ENCODE results near the gene SSX2IP.
"Not testable (repeated sequence)": the region's sequence is repeated elsewhere in the genome, so short reads cannot be mapped to it uniquely, and the experiment has no call there.

Gene SSX2IP

DNA sequence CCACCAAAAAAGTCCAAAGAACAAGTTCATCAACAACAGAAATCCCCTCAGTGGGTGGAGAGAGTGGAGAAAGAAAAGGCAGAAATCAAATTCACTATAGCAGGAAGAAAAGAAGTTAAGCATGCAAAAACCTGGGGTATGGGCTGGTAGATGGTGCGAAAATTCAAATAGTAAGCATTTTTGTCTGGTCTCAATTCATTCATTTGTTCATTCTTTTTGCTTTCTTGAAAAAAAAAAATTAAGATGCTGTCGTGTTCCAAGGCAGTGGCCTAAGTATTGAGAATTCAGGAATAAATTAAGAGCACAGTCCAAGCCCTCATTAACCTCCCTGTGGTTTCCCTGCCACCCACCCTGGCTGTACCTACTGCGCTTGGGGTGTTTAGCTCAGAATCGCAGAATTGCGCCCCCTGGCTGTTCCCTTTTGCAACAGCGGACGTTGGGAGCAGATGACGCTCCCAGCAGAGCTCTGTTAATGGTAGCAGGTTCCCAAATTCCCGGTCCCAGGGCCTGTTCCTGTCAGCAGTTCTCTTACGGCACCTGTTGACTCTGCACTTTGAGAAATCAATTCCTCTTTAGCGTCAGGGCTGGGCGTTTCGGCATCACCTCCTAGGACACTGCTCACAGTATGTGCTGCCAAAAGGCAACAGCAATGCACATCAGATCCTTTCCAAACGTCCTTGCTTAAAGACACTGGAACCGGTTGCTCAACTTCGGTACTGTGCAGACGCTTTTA, 34.0 kb upstream of the SSX2IP start:
- H3K27me3 ChIP-seq (replicated peaks; ENCODE audit: control insufficient read depth, insufficient read depth, low read length, poor library complexity, severe bottlenecking): no peaks in the 10 kb centered on the region
- H3K4me3 ChIP-seq (ENCODE audit: insufficient read depth, low read depth, low read length, poor library complexity, severe bottlenecking): no peak overlapping the region
- H3K4me1 ChIP-seq (ENCODE audit: control insufficient read depth, insufficient read depth, low read length, poor library complexity, severe bottlenecking): no peaks in the 10 kb centered on the region
- H3K9me3 ChIP-seq (ENCODE audit: control insufficient read depth, low read length): no peaks in the 10 kb centered on the region
- peak; percentile 12 to 48 (median 28) for DNase-seq
- no peak overlapping the region for H3K27ac ChIP-seq (ENCODE audit: insufficient read depth, low read length, poor library complexity, severe bottlenecking)
- no peaks in the 10 kb centered on the region for H3K36me3 ChIP-seq (ENCODE audit: control insufficient read depth, insufficient read depth, low read length)

DNA sequence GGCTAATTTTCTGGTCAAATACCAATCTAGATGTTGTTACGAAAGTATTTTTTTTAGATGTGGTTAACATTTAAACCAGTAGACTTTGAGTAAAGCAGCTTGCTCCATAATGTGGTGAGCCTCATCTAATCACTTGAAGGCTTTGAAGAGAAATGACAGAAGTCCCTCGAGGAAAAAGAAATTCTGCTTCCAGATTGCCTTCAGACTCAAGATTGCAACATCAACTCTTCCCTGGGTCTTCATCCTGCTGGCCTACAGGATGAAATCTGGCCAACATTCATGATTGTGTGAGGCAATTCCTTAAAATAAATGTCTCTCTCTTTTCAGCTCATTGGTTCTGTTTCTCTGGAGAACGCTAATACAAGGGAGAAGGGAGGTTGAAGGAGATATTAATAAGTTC, 32.5 kb upstream of the SSX2IP start:
- no peaks in the 10 kb centered on the region for H3K36me3 ChIP-seq (ENCODE audit: control insufficient read depth, insufficient read depth, low read length)
- no peaks in the 10 kb centered on the region for H3K27me3 ChIP-seq (replicated peaks; ENCODE audit: control insufficient read depth, insufficient read depth, low read length, poor library complexity, severe bottlenecking)
- H3K9me3 ChIP-seq (ENCODE audit: control insufficient read depth, low read length): no peaks in the 10 kb centered on the region
- H3K4me3 ChIP-seq (ENCODE audit: insufficient read depth, low read depth, low read length, poor library complexity, severe bottlenecking): no peak overlapping the region
- H3K4me1 ChIP-seq (ENCODE audit: control insufficient read depth, insufficient read depth, low read length, poor library complexity, severe bottlenecking): no peaks in the 10 kb centered on the region
- DNase-seq: no peak
- H3K27ac ChIP-seq (ENCODE audit: insufficient read depth, low read length, poor library complexity, severe bottlenecking): no peak overlapping the region

DNA sequence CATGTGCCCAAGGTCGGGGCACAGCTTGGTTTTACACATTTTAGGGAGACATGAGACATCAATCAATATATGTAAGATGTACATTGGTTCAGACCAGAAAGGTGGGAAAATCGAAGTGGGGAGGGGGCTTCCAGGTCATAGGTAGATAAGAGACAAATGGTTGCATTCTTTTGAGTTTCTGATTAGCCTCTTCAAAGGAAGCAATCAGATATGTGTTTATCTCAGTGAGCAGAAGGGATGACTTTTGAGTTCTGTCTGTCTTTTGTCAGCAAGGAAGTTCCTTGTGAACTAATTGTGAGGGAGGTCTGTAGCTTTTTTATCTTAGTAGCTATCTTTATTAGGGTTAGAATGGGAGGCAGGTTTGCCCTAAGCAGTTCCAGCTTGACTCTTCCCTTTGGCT, 31.6 kb upstream of the SSX2IP start:
- not testable (repeated sequence) for H3K4me1 ChIP-seq (ENCODE audit: control insufficient read depth, insufficient read depth, low read length, poor library complexity, severe bottlenecking); H3K4me3 ChIP-seq (ENCODE audit: insufficient read depth, low read depth, low read length, poor library complexity, severe bottlenecking); H3K27me3 ChIP-seq (replicated peaks; ENCODE audit: control insufficient read depth, insufficient read depth, low read length, poor library complexity, severe bottlenecking); H3K27ac ChIP-seq (ENCODE audit: insufficient read depth, low read length, poor library complexity, severe bottlenecking); DNase-seq; H3K9me3 ChIP-seq (ENCODE audit: control insufficient read depth, low read length); H3K36me3 ChIP-seq (ENCODE audit: control insufficient read depth, insufficient read depth, low read length)

DNA sequence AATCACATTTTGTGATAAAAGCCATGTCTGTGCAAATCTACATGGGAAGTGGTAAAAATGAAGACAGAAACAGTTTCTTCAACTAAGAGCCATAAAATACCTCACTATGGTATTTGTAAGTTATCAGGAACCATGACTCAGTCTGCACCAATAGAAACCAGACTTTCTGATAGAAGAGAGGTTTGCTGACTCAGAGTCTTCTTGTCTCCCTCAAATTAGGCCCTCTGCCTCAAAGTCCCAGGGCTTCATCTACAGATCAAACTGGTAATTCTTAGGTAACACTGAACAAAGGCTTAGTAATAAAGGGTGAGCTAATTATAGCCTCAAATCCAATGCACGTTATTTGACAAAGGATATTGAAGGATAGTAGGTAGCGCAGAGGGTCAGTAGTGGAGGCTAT, 30.9 kb upstream of the SSX2IP start:
- Histone ChIP-seq H3K4me1 (ENCODE audit: control insufficient read depth, insufficient read depth, low read length, poor library complexity, severe bottlenecking) (no peaks in the 10 kb centered on the region), H3K27ac (ENCODE audit: insufficient read depth, low read length, poor library complexity, severe bottlenecking) (no peak overlapping the region), H3K27me3 (replicated peaks; ENCODE audit: control insufficient read depth, insufficient read depth, low read length, poor library complexity, severe bottlenecking) (no peaks in the 10 kb centered on the region), H3K4me3 (ENCODE audit: insufficient read depth, low read depth, low read length, poor library complexity, severe bottlenecking) (no peak overlapping the region), H3K9me3 (ENCODE audit: control insufficient read depth, low read length) (no peaks in the 10 kb centered on the region), H3K36me3 (ENCODE audit: control insufficient read depth, insufficient read depth, low read length) (no peaks in the 10 kb centered on the region)
- no peak for DNase-seq

DNA sequence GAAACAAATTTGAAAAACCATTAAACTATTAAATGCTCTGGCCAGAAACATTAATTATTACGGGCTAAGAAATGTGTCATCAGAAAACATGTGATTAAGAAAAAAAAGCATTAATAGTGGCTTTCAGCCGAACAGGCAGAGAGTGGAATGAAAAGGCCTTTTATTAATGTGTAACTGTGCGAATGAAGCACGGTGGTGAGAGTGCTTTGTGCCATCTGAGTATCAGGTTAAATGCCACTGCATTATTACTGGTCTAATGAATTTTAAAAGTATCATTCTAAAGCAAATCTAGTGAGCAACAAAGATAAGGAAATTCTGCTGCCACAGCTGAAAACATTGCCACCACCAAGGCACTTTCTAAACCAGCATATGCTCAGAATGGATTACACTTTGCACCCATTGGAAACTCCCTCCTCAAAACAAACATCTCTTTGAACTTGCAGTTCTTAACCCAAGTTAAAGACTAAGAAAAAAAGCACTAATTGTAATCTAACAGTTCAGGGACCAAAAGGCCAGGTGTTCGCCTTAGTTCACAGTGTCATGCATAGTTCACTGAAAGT, 30.0 kb upstream of the SSX2IP start:
- Histone ChIP-seq H3K36me3 (ENCODE audit: control insufficient read depth, insufficient read depth, low read length) (no peaks in the 10 kb centered on the region), H3K4me1 (ENCODE audit: control insufficient read depth, insufficient read depth, low read length, poor library complexity, severe bottlenecking) (no peaks in the 10 kb centered on the region), H3K27me3 (replicated peaks; ENCODE audit: control insufficient read depth, insufficient read depth, low read length, poor library complexity, severe bottlenecking) (no peaks in the 10 kb centered on the region), H3K9me3 (ENCODE audit: control insufficient read depth, low read length) (no peaks in the 10 kb centered on the region), H3K27ac (ENCODE audit: insufficient read depth, low read length, poor library complexity, severe bottlenecking) (no peak overlapping the region), H3K4me3 (ENCODE audit: insufficient read depth, low read depth, low read length, poor library complexity, severe bottlenecking) (no peak overlapping the region)
- no peak for DNase-seq

DNA sequence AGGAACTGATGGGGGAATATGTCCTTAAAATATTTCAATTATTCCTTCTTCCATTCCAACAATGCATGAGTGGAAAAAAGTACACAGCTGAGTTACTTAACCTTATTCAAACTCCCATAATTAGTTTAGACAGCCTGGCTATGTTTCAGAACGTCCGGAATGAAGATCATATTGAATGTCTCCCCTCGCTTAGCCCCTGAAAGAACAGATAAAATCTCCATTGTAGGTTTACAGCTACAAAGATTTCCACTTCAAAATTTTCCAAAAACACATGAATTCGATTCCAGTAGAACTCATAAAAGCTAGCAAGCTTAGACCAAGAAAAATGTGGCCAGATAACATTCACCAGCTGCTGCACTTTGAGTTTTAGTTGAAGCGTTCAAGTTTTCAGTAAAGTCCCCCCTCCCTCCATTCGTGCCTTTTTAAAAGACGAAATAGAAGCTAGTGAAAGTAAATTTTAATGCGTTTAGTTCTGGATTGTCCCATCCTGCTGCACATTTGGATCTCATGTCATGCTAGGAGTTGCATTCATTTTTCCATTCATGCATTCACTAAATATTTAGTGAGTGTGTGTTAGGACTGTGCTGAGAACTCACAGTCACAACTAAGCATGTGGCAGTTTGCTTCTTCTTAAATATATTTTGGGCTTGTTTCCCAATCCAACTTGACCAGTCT, 29.4 kb upstream of the SSX2IP start:
- Histone ChIP-seq H3K36me3 (ENCODE audit: control insufficient read depth, insufficient read depth, low read length) (no peaks in the 10 kb centered on the region), H3K9me3 (ENCODE audit: control insufficient read depth, low read length) (no peaks in the 10 kb centered on the region), H3K4me1 (ENCODE audit: control insufficient read depth, insufficient read depth, low read length, poor library complexity, severe bottlenecking) (no peaks in the 10 kb centered on the region), H3K27ac (ENCODE audit: insufficient read depth, low read length, poor library complexity, severe bottlenecking) (no peak overlapping the region), H3K4me3 (ENCODE audit: insufficient read depth, low read depth, low read length, poor library complexity, severe bottlenecking) (no peak overlapping the region), H3K27me3 (replicated peaks; ENCODE audit: control insufficient read depth, insufficient read depth, low read length, poor library complexity, severe bottlenecking) (no peaks in the 10 kb centered on the region)
- DNase-seq: no peak

DNA sequence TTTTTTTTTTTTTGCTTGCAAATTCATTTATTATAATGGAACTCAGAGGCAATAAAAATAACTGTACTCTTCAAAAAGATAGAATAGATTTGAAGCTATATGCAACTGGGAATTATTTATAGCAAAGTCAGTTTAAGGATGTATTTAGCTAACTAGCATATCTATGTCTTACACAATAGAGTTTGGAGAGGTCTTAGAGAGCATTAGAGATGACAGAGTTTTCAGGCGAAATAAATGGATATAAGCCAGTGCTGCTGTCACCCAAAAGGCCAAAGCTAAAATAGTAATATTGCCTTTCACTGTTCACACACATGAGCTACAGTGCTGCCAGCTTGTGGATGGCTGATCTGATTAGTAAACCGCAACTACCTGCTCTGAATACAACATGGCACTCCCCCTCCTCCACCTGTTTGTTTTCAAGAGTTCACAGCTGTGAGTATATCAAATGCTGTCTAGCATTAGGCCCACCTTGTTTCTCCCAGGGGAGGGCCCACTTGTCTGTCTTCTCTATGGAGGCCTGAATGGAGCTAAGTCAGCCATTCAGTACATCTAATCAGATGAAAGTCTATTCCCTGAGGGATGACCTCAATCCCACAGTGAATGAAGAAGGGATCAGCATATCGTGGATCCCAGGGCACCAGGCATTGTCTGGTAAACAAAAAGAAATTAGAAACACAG, 25.2 kb upstream of the SSX2IP start:
- H3K27ac ChIP-seq (ENCODE audit: insufficient read depth, low read length, poor library complexity, severe bottlenecking): no peak overlapping the region
- H3K9me3 ChIP-seq (ENCODE audit: control insufficient read depth, low read length): no peaks in the 10 kb centered on the region
- H3K27me3 ChIP-seq (replicated peaks; ENCODE audit: control insufficient read depth, insufficient read depth, low read length, poor library complexity, severe bottlenecking): no peaks in the 10 kb centered on the region
- no peaks in the 10 kb centered on the region for H3K36me3 ChIP-seq (ENCODE audit: control insufficient read depth, insufficient read depth, low read length)
- no peaks in the 10 kb centered on the region for H3K4me1 ChIP-seq (ENCODE audit: control insufficient read depth, insufficient read depth, low read length, poor library complexity, severe bottlenecking)
- H3K4me3 ChIP-seq (ENCODE audit: insufficient read depth, low read depth, low read length, poor library complexity, severe bottlenecking): no peak overlapping the region
- DNase-seq: no peak

DNA sequence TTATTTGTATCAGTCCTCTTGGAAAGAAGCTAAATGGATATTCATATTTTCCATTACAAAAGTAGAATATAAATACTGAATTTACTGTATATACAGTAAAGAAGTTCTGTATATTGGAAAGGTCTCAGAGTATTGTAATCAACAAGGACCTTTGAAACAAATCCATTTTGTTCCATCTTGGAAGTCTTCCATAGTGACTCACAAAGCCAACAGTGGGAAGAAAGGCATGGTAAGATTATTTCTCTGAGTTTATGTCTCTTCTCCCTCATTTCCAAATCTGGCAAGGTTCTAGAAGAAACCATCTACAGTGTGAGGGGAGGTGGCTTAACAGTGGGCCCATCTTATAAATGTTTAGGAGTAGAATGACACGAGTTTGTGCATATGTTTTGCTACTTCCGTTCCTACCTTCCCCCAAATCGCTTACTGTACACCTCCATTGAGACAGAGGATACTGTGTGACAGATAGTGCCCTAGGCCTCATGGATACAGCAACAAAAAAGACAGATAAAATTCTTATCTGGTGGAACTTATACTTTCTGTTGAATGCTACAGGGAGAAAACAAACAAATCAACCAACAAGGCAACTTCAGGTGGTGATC, 22.1 kb upstream of the SSX2IP start:
- H3K36me3 ChIP-seq (ENCODE audit: control insufficient read depth, insufficient read depth, low read length): no peaks in the 10 kb centered on the region
- H3K9me3 ChIP-seq (ENCODE audit: control insufficient read depth, low read length): no peaks in the 10 kb centered on the region
- no peaks in the 10 kb centered on the region for H3K27me3 ChIP-seq (replicated peaks; ENCODE audit: control insufficient read depth, insufficient read depth, low read length, poor library complexity, severe bottlenecking)
- no peak overlapping the region for H3K27ac ChIP-seq (ENCODE audit: insufficient read depth, low read length, poor library complexity, severe bottlenecking)
- no peak for DNase-seq
- H3K4me1 ChIP-seq (ENCODE audit: control insufficient read depth, insufficient read depth, low read length, poor library complexity, severe bottlenecking): no peaks in the 10 kb centered on the region
- H3K4me3 ChIP-seq (ENCODE audit: insufficient read depth, low read depth, low read length, poor library complexity, severe bottlenecking): no peak overlapping the region

DNA sequence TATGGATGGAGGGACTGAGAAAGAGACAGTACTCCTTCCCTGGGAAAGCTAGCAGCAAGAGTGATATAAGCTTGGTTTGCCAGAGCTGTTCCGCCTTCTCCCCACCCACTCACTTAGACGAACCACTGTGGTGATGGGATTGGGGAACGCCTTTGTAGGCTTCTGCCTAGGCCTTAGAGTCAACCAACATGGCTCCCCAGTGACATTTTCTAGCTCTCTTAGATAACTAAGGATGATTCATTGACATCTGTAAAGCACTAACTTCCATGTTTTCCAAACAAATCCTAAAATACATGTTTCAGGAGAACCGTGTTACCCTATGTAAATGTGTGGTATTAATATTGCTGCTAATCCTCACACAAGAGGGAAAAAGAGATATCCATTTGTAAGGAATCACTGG, 21.6 kb upstream of the SSX2IP start:
- Histone ChIP-seq H3K27ac (ENCODE audit: insufficient read depth, low read length, poor library complexity, severe bottlenecking) (no peak overlapping the region), H3K4me3 (ENCODE audit: insufficient read depth, low read depth, low read length, poor library complexity, severe bottlenecking) (no peak overlapping the region), H3K27me3 (replicated peaks; ENCODE audit: control insufficient read depth, insufficient read depth, low read length, poor library complexity, severe bottlenecking) (no peaks in the 10 kb centered on the region), H3K9me3 (ENCODE audit: control insufficient read depth, low read length) (no peaks in the 10 kb centered on the region), H3K4me1 (ENCODE audit: control insufficient read depth, insufficient read depth, low read length, poor library complexity, severe bottlenecking) (no peaks in the 10 kb centered on the region), H3K36me3 (ENCODE audit: control insufficient read depth, insufficient read depth, low read length) (no peaks in the 10 kb centered on the region)
- DNase-seq: no peak

Measured in effector memory CD4-positive, alpha-beta T cell (primary cell).